Subcutaneous abdominal adipose tissue (tissue), 5 donors: Measurements from ENCODE around the gene GPR34.
"Not testable (repeated sequence)": the region's sequence is repeated elsewhere in the genome, so short reads cannot be mapped to it uniquely, and the experiment has no call there.

Source experiments
- H3K27ac ChIP-seq: one replicate; pipeline ENCODE4 v1.7.0; 2013; ENCODE audit warnings: low read depth, mild to moderate bottlenecking, inconsistent platforms, low read length, moderate library complexity
- H3K27me3 ChIP-seq, 5 donors: one replicate each; pipeline ENCODE4 v1.7.0; 2013; ENCODE audit warnings: low read length in 5 of 5, inconsistent platforms in 1 of 5; ENCODE audit not compliant: control insufficient read depth in 5 of 5, insufficient read depth in 4 of 5
- H3K36me3 ChIP-seq, 5 donors: one replicate each; pipeline ENCODE4 v1.7.0; 2013; ENCODE audit warnings: low read length in 5 of 5; ENCODE audit not compliant: control insufficient read depth in 5 of 5, insufficient read depth in 5 of 5
- H3K4me1 ChIP-seq, 5 donors: one replicate each; pipeline ENCODE4 v1.7.0; 2013; ENCODE audit warnings: low read length in 5 of 5, mild to moderate bottlenecking in 3 of 5, moderate library complexity in 1 of 5; ENCODE audit not compliant: control insufficient read depth in 5 of 5, insufficient read depth in 5 of 5
- H3K4me3 ChIP-seq, 5 donors: one replicate each; pipeline ENCODE4 v1.7.0; 2013; ENCODE audit warnings: low read length in 5 of 5, low read depth in 1 of 5
- H3K9ac ChIP-seq, 5 donors: one replicate each; pipeline ENCODE4 v1.7.0; 2013; ENCODE audit warnings: low read length in 5 of 5, mild to moderate bottlenecking in 4 of 5, moderate library complexity in 3 of 5
- H3K9me3 ChIP-seq, 5 donors: one replicate each; pipeline ENCODE4 v1.7.0; 2013; ENCODE audit warnings: low read length in 5 of 5; ENCODE audit not compliant: control insufficient read depth in 5 of 5
- donor health status: healthy.
- donor health status: healthy.
- donor health status: healthy.
- donor health status: healthy.
- donor health status: healthy.

GPR34 gene

DNA sequence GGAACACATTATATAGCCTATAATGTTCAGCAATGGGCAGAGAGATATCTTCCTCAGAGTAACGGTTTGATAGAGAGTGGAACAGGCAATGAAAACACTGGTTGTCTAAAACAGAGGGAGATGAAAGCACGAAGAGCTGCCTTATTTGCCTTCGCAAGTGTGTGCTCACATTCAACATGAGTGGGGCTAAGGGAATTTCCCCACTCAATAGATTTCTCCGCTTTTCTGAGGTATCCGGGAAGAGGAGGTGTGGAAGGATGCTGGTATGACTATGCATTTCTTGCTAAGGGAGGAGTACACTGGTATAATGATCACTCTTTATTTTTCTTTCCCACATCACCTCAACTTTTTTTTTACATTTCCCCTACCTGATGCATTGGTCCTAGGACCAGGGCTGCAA, 27.4 kb downstream of the GPR34 start:
- H3K27ac ChIP-seq, result no peak overlapping the region
- H3K9me3 ChIP-seq, result peaks cover 0 to 21% (median 6%) of the 10 kb centered on the region in 5 donors
- peaks cover 0 to 6% (median 2%) of the 10 kb centered on the region in 5 donors for H3K27me3 ChIP-seq
- peaks cover 0 to 5% (median 0%) of the 10 kb centered on the region in 5 donors for H3K4me1 ChIP-seq
- no peaks in the 10 kb centered on the region for H3K36me3 ChIP-seq
- H3K9ac ChIP-seq, result no peak overlapping the region
- H3K4me3 ChIP-seq, result no peak overlapping the region

- Histone ChIP-seq H3K27ac (no peak overlapping the region), H3K4me3 (no peak overlapping the region), H3K4me1 (peaks cover 0 to 5% (median 0%) of the 10 kb centered on the region in 5 donors), H3K27me3 (peaks cover 0 to 3% (median 2%) of the 10 kb centered on the region in 5 donors), H3K36me3 (no peaks in the 10 kb centered on the region), H3K9me3 (peaks cover 0 to 21% (median 6%) of the 10 kb centered on the region in 5 donors), H3K9ac (no peak overlapping the region)
These were observed 28.1 kb downstream of the GPR34 start for GRCh38 chrX:41716767-41717473.

- no peak overlapping the region for H3K27ac ChIP-seq
- H3K27me3 ChIP-seq, result peaks cover 0 to 9% (median 3%) of the 10 kb centered on the region in 5 donors
- no peak overlapping the region for H3K9ac ChIP-seq
- peaks cover 0 to 21% (median 6%) of the 10 kb centered on the region in 5 donors for H3K9me3 ChIP-seq
- H3K36me3 ChIP-seq, result no peaks in the 10 kb centered on the region
- H3K4me1 ChIP-seq, result peaks cover 0 to 12% (median 6%) of the 10 kb centered on the region in 5 donors
- no peak overlapping the region for H3K4me3 ChIP-seq
These were observed 29.9 kb downstream of the GPR34 start for GRCh38 chrX:41718481-41719235.

DNA sequence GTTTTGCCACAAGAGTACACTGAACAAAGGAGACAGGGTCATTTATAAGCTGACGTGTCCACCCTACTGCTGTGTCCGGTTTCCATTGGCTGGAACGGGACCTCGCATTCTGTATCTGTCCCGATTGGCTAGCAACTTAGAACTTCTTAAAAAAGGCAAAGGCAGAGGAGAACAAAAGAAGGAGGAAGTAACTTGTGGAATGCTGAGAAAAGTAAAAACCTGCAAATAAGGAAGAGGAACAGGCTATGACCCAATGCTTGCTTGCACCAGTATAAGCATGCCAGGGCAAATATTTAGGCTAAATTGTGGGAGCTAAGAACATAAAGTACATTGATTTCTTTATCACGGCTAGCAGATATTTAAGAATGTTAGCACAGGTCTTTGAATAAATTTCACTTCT, 30.8 kb downstream of the GPR34 start:
- H3K36me3 ChIP-seq, H3K27me3 ChIP-seq, H3K4me3 ChIP-seq, H3K9ac ChIP-seq, H3K27ac ChIP-seq: not testable (repeated sequence)
- peaks cover 0 to 16% (median 8%) of the 10 kb centered on the region in 5 donors for H3K4me1 ChIP-seq
- peaks cover 0 to 21% (median 6%) of the 10 kb centered on the region in 5 donors for H3K9me3 ChIP-seq

DNA sequence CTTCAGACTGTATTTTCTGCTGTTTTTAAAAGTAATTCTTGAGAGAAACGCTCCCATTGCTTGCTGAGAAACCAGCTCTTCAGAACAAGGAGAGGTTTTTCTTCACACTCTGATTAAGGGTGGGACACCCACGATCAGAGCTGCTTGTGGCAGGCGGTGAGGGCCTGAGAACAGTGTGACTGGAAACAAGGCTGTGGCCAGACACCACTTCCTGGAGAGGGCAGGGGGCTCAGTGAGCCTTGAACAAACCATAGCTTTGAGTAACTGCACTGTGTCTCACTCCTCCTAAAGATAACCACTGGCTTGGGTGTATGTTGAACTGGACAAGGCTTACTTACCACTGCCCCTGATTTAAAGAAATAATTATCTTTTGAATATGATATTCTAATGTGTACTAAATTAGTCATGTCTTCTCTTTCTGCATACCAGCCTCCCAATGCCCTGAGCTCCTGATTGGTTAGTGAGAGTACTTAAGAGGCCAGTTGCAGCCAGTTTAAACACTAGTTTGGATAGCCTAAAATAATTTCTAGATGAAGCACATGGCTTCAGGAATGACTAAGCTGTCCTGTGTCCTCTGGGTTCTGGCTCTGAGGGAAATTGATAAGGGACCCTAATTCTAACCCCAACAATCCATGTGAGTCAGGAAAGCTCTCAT, 31.5 kb downstream of the GPR34 start:
- peaks cover 0 to 16% (median 8%) of the 10 kb centered on the region in 5 donors for H3K4me1 ChIP-seq
- no peaks in the 10 kb centered on the region for H3K36me3 ChIP-seq
- H3K27ac ChIP-seq, result no peak overlapping the region
- peaks cover 0 to 9% (median 3%) of the 10 kb centered on the region in 5 donors for H3K27me3 ChIP-seq
- no peak overlapping the region for H3K4me3 ChIP-seq
- no peak overlapping the region for H3K9ac ChIP-seq
- H3K9me3 ChIP-seq, result peaks cover 0 to 21% (median 6%) of the 10 kb centered on the region in 5 donors

- no peak overlapping the region for H3K4me3 ChIP-seq
- no peaks in the 10 kb centered on the region for H3K36me3 ChIP-seq
- H3K4me1 ChIP-seq, result peaks cover 0 to 16% (median 8%) of the 10 kb centered on the region in 5 donors
- no peak overlapping the region for H3K9ac ChIP-seq
- peaks cover 0 to 9% (median 3%) of the 10 kb centered on the region in 5 donors for H3K27me3 ChIP-seq
- no peak overlapping the region for H3K27ac ChIP-seq
- peaks cover 0 to 21% (median 6%) of the 10 kb centered on the region in 5 donors for H3K9me3 ChIP-seq
These were observed 32.8 kb downstream of the GPR34 start for GRCh38 chrX:41721590-41721989.

- Histone ChIP-seq H3K27me3 (peaks cover 0 to 9% (median 3%) of the 10 kb centered on the region in 5 donors), H3K4me1 (peaks cover 0 to 16% (median 8%) of the 10 kb centered on the region in 5 donors), H3K9me3 (peaks cover 0 to 15% (median 6%) of the 10 kb centered on the region in 5 donors), H3K9ac (no peak overlapping the region), H3K4me3 (no peak overlapping the region), H3K27ac (no peak overlapping the region), H3K36me3 (no peaks in the 10 kb centered on the region)
These were observed 33.4 kb downstream of the GPR34 start for GRCh38 chrX:41722214-41722613.

DNA sequence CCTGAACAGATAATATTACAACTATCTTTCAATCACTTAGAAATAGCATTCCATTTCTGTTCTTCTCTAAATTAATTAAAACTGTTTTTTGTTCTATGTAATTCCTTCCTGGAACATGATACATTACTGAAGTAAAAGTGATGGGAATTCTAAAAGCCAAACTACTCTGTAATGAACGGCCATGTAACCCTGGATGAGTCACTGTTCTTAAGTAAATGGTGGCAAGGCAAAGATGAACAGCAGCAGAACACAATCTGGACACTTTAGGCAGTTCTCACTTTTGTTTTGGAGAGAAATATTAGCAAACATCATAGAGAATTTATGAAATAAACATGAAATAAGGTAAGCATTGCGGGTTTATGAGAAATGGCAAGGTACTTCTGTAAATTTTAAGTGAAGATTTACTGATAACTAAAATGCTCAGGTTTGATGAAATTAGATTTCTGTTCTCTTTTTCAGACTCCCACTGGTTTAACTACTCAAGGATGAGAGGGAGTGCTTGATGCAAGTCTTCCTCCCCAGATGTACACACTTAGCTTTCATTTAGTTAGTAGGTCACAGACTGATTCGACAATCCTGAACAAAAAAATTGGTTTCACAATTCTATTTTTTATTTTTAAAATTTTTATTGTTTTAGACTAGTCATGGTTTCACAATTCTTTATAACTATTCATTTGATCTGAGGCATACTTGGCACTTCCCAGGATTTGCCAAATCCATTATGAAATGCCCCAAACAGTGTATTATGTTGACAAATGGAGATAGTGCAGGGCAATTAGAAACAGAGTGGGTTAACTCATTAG, 34.2 kb downstream of the GPR34 start:
- Histone ChIP-seq H3K27ac (no peak overlapping the region), H3K4me3 (no peak overlapping the region), H3K9ac (no peak overlapping the region), H3K4me1 (peaks cover 0 to 16% (median 8%) of the 10 kb centered on the region in 5 donors), H3K36me3 (no peaks in the 10 kb centered on the region), H3K9me3 (peaks cover 0 to 7% (median 6%) of the 10 kb centered on the region in 5 donors), H3K27me3 (peaks cover 0 to 9% (median 3%) of the 10 kb centered on the region in 5 donors)

DNA sequence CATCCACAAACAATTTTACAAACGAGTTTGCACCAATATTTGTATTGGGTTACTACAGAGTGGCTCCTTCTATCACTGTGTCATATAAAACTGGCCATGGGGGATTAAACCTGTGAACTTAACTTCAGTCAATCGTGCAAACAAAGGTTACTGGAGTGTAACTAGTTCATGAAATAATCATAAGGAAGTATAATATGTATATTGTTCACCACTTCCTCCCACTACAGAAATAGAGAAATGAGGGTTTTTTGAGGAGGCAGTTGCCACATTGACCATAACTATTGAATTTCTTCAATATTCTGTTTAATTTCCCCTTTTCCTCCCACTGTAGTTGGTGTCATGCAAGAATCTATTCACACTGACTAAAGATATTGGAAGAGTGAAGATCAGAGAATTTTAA, 35.1 kb downstream of the GPR34 start, which contains the start of gene GPR82:
Gene GPR82, plus strand, starts transcription at position 356 of the 400 bp plus-strand sequence. CDS start 2,846 bp downstream, outside the sequence.
- Histone ChIP-seq H3K4me3 (no peak within 1 kb of the TSS), H3K36me3 (no peaks in the 10 kb centered on the region), H3K27ac (no peak within 1 kb of the TSS)

More for the DNA sequence above, 35.1 kb downstream of the GPR34 start, which contains the start of gene GPR82:
- H3K27me3 ChIP-seq, result peaks cover 0 to 6% (median 3%) of the 10 kb centered on the region in 5 donors
- no peak within 1 kb of the TSS for H3K9ac ChIP-seq
- peaks cover 0 to 10% (median 8%) of the 10 kb centered on the region in 5 donors for H3K4me1 ChIP-seq
- peaks cover 0 to 6% (median 4%) of the 10 kb centered on the region in 5 donors for H3K9me3 ChIP-seq
